Caco-2 (cell line): ENCODE measurements around the gene MED19. TPM values are rescaled to one million over a fixed set of nuclear protein-coding genes. Genes with fewer than 3 reads are reported as not detected.
"Not testable (repeated sequence)": the region's sequence is repeated elsewhere in the genome, so short reads cannot be mapped to it uniquely, and the experiment has no call there.

ENCODE experiments used
- BruUV-seq: library from RNA; stranded (reverse); fragments of 400-500 nt; replicated peaks from 2 replicates; lab custom pipeline; 2021; lab: Mats Ljungman, UMichigan
- CTCF ChIA-PET: fragments of 300-600 bp; sonication (Branson Sonifier 250); formaldehyde crosslinking; loops from one replicate; lab custom pipeline; 2022; ENCODE audit warnings: antibody characterized with exemption; lab: Charles Lee
- POLR2A ChIA-PET: fragments of 300-600 bp; sonication (Branson Sonifier 250); formaldehyde crosslinking; loops from one replicate; lab custom pipeline; 2022; ENCODE audit warnings: antibody characterized with exemption; lab: Charles Lee
- DNase-seq, 2 experiments: peaks; one replicate each; pipeline versions ENCODE4 v3.0.0 to v3.0.0-alpha.2; 2020 to 2022
- H3K27me3 ChIP-seq: replicated peaks from 2 replicates; pipeline ENCODE4 v1.6.0; 2011; ENCODE audit warnings: low read length; ENCODE audit not compliant: control insufficient read depth, insufficient read depth
- H3K36me3 ChIP-seq: 2 replicates; pipeline ENCODE4 v1.5.1; 2011; ENCODE audit warnings: low read length; ENCODE audit not compliant: control insufficient read depth, insufficient read depth
- H3K4me1 ChIP-seq: fragments of 250-450 bp; sonication (Bioruptor Pico); 2 replicates; pipeline ENCODE4 v1.5.1; 2020; ENCODE audit warnings: mild to moderate bottlenecking
- H3K4me3 ChIP-seq: 2 replicates; pipeline ENCODE4 v1.5.1; 2011; ENCODE audit warnings: low read depth, mild to moderate bottlenecking, control low read depth, low read length
- H3K9me3 ChIP-seq: fragments of 250-450 bp; sonication (Bioruptor Pico); 2 replicates; pipeline ENCODE4 v1.5.1; 2020; ENCODE audit warnings: mild to moderate bottlenecking, moderate library complexity
- H3K27ac Mint-ChIP-seq: one replicate; pipeline ENCODE4 v1.8.0; 2022; ENCODE audit warnings: mixed read lengths; ENCODE audit not compliant: unreplicated experiment
- H3K27me3 Mint-ChIP-seq: one replicate; pipeline ENCODE4 v1.8.0; 2022; ENCODE audit warnings: mixed read lengths; ENCODE audit not compliant: insufficient read depth, unreplicated experiment
- H3K36me3 Mint-ChIP-seq: one replicate; pipeline ENCODE4 v1.8.0; 2022; ENCODE audit warnings: mild to moderate bottlenecking, mixed read lengths; ENCODE audit not compliant: insufficient read depth, unreplicated experiment
- H3K4me1 Mint-ChIP-seq: one replicate; pipeline ENCODE4 v1.8.0; 2022; ENCODE audit warnings: low read depth, mixed read lengths; ENCODE audit not compliant: unreplicated experiment
- H3K4me3 Mint-ChIP-seq: one replicate; pipeline ENCODE4 v1.8.0; 2022; ENCODE audit warnings: mild to moderate bottlenecking, moderate library complexity, mixed read lengths; ENCODE audit not compliant: unreplicated experiment
- H3K9me3 Mint-ChIP-seq: one replicate; pipeline ENCODE4 v1.8.0; 2022; ENCODE audit warnings: mixed read lengths; ENCODE audit not compliant: unreplicated experiment
- intact Hi-C: fragments of 100-400 bp; cut with micrococcal nuclease; formaldehyde crosslinking; loops from one replicate; pipeline ENCODE4 v1.10.0; 2022; ENCODE audit not compliant: unreplicated experiment
- total RNA-seq: library from RNA; stranded (reverse); gene quantifications from 2 replicates; pipeline ENCODE4 v1.2.3, GENCODE V29; 2022
- TF ChIP-seq, protein P1 (sequence below), 2 experiments: fragments of 200-600 bp in 1 of 2; IDR thresholded peaks; 1 replicate in 1 of 2; 2 replicates in 1 of 2; pipeline versions ENCODE4 v1.5.1 to v1.8.0; 2011 to 2022; ENCODE audit warnings: antibody characterized with exemption in 1 of 2, control low read depth in 1 of 2, inconsistent platforms in 1 of 2, low read depth in 1 of 2, low read length in 1 of 2, mild to moderate bottlenecking in 1 of 2, moderate library complexity in 1 of 2; ENCODE audit not compliant: insufficient read depth in 1 of 2, severe bottlenecking in 1 of 2, unreplicated experiment in 1 of 2

The MED19 gene
- total RNA-seq, 1 experiment from 2014 or later, result 29.7 TPM

DNA sequence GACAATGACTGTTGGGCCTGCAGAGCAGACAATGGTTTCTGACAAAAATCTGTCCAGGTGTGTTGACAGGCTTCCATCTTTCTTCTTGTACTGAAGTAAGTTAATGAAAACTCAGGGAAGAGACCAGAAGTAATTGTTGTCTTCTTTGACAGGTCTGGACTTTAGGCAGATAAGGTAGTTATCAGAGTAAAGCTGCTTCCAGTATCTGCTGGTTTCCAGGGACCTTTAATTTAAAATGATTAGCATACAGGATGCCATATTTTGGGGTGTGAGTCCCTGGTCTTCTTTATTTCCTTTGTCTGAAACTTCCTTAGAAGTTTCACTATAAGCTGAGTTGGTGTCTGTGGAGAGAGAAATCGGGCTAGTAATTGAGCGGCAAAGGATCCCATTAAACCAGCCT, 1.8 kb upstream of the MED19 start:
- BruUV-seq, result no TSS peak
- peak overlapping the region; percentile 97 for H3K4me3 Mint-ChIP-seq
- no peak overlapping the region for H3K27ac Mint-ChIP-seq

DNA sequence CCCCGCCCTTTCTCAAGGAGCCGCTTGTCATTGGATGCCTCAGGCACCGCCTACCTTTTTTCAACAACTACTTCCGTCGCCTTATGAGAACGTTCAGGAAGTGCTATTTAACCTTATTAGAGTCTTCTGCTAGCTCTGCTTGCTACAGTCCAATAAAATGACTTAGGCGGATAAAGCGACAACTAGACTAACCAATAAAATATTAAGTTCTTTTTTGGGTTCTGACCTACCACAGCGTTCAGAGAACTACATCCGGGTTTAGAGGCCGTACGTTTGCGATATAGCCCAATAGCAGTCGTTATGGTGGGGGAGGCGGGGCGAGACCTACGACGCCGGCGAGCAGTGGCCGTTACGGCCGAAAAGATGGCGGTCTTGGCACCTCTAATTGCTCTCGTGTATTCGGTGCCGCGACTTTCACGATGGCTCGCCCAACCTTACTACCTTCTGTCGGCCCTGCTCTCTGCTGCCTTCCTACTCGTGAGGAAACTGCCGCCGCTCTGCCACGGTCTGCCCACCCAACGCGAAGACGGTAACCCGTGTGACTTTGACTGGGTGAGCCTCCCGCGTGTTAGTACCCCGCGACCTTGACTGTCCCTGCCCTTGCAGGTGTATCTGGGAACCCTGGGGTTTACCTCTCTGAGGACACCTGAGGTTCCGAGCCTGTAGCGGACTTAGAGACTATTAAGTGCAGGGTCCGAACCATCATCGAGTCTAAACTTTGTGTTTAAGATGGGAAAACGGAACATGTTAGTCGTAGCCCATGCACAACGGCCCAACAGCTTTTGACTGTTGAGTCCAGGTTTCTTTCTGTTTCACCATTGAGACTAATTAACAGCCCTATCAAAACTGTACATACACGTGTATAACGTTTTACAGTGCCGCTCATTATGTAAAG, 488 bp upstream of the MED19 start, which contains the start of gene TMX2:
Gene TMX2, plus strand, starts transcription at position 338 of the 895 bp plus-strand sequence. Its CDS starts 26 bp downstream, at position 364.
- peak; percentile 95 to 98 for DNase-seq
- Mint-ChIP-seq H3K36me3 (peaks cover 58% of the 10 kb centered on the region), H3K27ac (peak within 1 kb of the TSS; percentile 99), H3K27me3 (no peaks in the 10 kb centered on the region), H3K9me3 (no peaks in the 10 kb centered on the region), H3K4me1 (peaks cover 18% of the 10 kb centered on the region), H3K4me3 (peak within 1 kb of the TSS; percentile 97)
- POLR2A ChIA-PET, result interaction anchor here (0.6 to 1.6 kb wide), 12 partner anchors 10 to 573 kb away, joined by 3 to 15 read pairs (median 6); partner anchors contain the start of genes CTNND1, SELENOH and SLC43A1
- Histone ChIP-seq H3K4me1 (peaks cover 6% of the 10 kb centered on the region; the same call in 1 of the 2 replicates), H3K9me3 (no peaks in the 10 kb centered on the region), H3K27me3 (no peaks in the 10 kb centered on the region), H3K36me3 (no peaks in the 10 kb centered on the region; the same call in 1 of the 2 replicates), H3K4me3 (peak within 1 kb of the TSS; percentile 91)
- TSS peak; percentile 62 for BruUV-seq
- intact Hi-C loops, result loop anchor here (1.0 kb wide), 7 partner anchors 29 to 182 kb away; partner anchors contain the start of genes CLP1, CTNND1, SELENOH and TIMM10
- CTCF ChIA-PET, result interaction anchor here (0.5 to 1.4 kb wide), 3 partner anchors 39 to 88 kb away, joined by 3 to 18 read pairs (median 4); partner anchors contain the start of gene BTBD18
- TF ChIP-seq, protein P1, sequence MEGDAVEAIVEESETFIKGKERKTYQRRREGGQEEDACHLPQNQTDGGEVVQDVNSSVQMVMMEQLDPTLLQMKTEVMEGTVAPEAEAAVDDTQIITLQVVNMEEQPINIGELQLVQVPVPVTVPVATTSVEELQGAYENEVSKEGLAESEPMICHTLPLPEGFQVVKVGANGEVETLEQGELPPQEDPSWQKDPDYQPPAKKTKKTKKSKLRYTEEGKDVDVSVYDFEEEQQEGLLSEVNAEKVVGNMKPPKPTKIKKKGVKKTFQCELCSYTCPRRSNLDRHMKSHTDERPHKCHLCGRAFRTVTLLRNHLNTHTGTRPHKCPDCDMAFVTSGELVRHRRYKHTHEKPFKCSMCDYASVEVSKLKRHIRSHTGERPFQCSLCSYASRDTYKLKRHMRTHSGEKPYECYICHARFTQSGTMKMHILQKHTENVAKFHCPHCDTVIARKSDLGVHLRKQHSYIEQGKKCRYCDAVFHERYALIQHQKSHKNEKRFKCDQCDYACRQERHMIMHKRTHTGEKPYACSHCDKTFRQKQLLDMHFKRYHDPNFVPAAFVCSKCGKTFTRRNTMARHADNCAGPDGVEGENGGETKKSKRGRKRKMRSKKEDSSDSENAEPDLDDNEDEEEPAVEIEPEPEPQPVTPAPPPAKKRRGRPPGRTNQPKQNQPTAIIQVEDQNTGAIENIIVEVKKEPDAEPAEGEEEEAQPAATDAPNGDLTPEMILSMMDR (IDR thresholded peaks at IDR 0.05; ENCODE audit: insufficient read depth in 1 of 2, low read depth in 1 of 2, low read length in 1 of 2, severe bottlenecking in 1 of 2, unreplicated experiment in 1 of 2), result no peak

More for the DNA sequence above, 1.8 kb upstream of the MED19 start:
- Mint-ChIP-seq H3K27me3 (no peaks in the 10 kb centered on the region), H3K4me1 (peaks cover 18% of the 10 kb centered on the region), H3K9me3 (no peaks in the 10 kb centered on the region), H3K36me3 (peaks cover 62% of the 10 kb centered on the region)
- TF ChIP-seq, protein P1 (IDR thresholded peaks at IDR 0.05; ENCODE audit: insufficient read depth in 1 of 2, low read depth in 1 of 2, low read length in 1 of 2, severe bottlenecking in 1 of 2, unreplicated experiment in 1 of 2), result no peak
- ChIA-PET POLR2A (no interaction called here), CTCF (no interaction called here)
- peaks cover 6% of the 10 kb centered on the region; the same call in 1 of the 2 replicates for H3K4me1 ChIP-seq
- H3K9me3 ChIP-seq, result no peaks in the 10 kb centered on the region
- no peak for DNase-seq
- H3K36me3 ChIP-seq, result peaks cover 2% of the 10 kb centered on the region; the same call in 1 of the 2 replicates
- intact Hi-C loops, result no loop called here
- H3K27me3 ChIP-seq, result no peaks in the 10 kb centered on the region
- H3K4me3 ChIP-seq, result peak overlapping the region; percentile 91

DNA sequence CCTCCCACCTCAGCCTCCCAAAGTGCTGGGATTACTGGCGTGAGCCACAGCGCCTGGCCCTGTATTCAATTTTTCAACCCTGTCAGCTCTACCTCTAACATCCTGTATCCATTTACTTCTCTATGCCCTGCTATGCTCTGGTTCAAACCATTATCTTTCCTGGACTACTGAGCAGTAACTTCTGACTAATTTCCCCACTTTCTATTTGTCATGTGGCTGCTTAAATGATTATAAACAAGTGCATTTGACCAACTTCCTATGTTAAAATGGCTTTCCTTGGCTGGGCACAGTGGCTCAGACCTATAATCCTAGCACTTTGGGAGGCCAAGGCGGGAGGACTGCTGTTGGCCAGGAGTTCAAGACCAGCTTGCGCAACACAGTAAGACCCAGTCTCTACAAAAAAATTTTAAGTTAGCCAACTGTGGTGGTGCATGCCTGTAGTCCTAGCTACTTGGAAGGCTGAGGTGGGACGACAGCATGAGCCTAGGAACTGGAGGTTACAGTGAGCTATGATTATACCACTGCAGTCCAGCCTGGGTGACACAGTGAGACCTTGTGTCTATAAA, 2.1 kb downstream of the MED19 start:
- peaks cover 18% of the 10 kb centered on the region for H3K4me1 Mint-ChIP-seq
- intact Hi-C loops, result no loop called here
- peaks cover 65% of the 10 kb centered on the region for H3K36me3 Mint-ChIP-seq
- H3K27ac Mint-ChIP-seq, result no peak overlapping the region
- BruUV-seq, result no TSS peak
- POLR2A ChIA-PET, result no interaction called here
- H3K27me3 ChIP-seq, result no peaks in the 10 kb centered on the region
- H3K27me3 Mint-ChIP-seq, result no peaks in the 10 kb centered on the region
- H3K4me3 ChIP-seq, result no peak overlapping the region
- no peaks in the 10 kb centered on the region; the same call in 1 of the 2 replicates for H3K36me3 ChIP-seq
- TF ChIP-seq, protein P1 (IDR thresholded peaks at IDR 0.05; ENCODE audit: insufficient read depth in 1 of 2, low read depth in 1 of 2, low read length in 1 of 2, severe bottlenecking in 1 of 2, unreplicated experiment in 1 of 2), result no peak
- peaks cover 6% of the 10 kb centered on the region; the same call in 1 of the 2 replicates for H3K4me1 ChIP-seq
- CTCF ChIA-PET, result no interaction called here
- no peak overlapping the region for H3K4me3 Mint-ChIP-seq
- no peaks in the 10 kb centered on the region for H3K9me3 Mint-ChIP-seq
- no peaks in the 10 kb centered on the region for H3K9me3 ChIP-seq
- no peak for DNase-seq

DNA sequence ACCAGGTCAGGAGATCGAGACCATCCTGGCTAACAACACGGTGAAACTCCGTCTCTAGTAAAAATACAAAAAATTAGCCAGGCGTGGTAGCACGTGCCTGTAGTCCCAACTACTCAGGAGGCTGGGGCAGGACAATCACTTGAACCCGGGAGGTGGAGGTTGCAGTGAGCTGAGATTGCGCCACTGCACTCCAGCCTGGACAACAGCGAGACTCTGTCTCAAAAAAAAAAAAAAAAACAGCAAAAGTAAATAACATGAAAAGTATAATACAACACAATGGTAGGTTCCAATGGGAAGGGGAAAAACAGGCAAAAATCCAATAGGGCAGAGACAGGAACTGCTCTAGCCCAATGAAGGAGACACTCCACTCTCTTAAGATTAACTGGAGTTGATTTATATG, 6.6 kb downstream of the MED19 start:
- H3K4me1 Mint-ChIP-seq, DNase-seq, H3K9me3 ChIP-seq, intact Hi-C loops, H3K27ac Mint-ChIP-seq, POLR2A ChIA-PET, CTCF ChIA-PET, H3K27me3 Mint-ChIP-seq, H3K4me3 Mint-ChIP-seq, H3K9me3 Mint-ChIP-seq, H3K36me3 ChIP-seq, H3K4me1 ChIP-seq, H3K27me3 ChIP-seq, BruUV-seq, H3K4me3 ChIP-seq: not testable (repeated sequence)
- peaks cover 71% of the 10 kb centered on the region for H3K36me3 Mint-ChIP-seq
